22Rv1 (cell line): ENCODE data around the gene RAD50.

Experiments used
- H3K27ac ChIP-seq: fragments of 450-650 bp; 2 replicates; pipeline ENCODE4 v1.5.1; 2017
- ZFX ChIP-seq: fragments of 450-650 bp; IDR thresholded peaks from 2 replicates; pipeline ENCODE4 v1.6.1; 2017; ENCODE audit warnings: antibody characterized with exemption, borderline replicate concordance
- TF ChIP-seq, protein P1 (sequence below): fragments of 450-650 bp; IDR thresholded peaks from 2 replicates; pipeline ENCODE4 v1.5.1; 2017; ENCODE audit warnings: mild to moderate bottlenecking

The RAD50 gene

DNA sequence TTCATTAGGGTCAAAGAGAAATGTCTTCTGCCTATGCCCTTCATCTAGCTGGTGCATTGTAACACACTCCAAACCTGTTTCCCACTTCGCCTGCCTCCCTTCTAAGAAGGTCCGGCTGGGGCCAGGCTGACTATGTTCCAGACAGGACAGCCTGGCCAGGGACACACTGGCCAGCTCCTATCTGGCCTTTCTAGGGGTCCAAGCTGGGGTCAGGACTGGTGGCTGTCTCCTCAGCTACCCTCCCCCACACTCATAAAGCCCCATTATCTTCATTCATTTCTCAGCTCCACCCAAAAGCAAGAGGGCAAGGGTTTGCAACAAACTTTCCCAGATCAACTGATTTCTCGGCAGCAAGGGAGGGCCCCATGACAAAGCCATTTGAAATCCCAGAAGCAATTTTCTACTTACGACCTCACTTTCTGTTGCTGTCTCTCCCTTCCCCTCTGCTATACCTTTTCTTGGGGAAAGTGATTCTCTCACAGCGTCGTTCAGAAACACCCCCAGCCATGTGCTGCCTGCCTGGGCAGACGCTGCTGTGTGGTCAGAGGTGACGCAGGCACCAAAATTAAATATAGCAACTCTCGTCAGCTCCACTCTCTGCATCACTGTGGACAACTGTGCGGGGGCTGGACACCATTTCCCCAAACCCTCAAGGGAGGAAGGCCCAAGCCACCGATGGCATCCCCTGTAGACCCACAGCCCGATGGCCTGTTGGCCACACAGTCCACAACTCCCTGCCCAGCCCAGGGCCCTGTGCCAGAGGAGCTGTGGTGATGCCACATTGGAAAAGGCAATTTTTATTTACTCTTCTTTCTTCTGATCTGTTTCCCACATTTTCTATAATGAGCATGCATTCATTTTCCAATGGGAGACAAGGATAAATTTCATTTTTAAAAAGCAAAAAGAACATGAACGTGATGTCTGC lies 107.3 kb downstream of the RAD50 start:
- no peak overlapping the region for H3K27ac ChIP-seq
- TF ChIP-seq, protein P1, sequence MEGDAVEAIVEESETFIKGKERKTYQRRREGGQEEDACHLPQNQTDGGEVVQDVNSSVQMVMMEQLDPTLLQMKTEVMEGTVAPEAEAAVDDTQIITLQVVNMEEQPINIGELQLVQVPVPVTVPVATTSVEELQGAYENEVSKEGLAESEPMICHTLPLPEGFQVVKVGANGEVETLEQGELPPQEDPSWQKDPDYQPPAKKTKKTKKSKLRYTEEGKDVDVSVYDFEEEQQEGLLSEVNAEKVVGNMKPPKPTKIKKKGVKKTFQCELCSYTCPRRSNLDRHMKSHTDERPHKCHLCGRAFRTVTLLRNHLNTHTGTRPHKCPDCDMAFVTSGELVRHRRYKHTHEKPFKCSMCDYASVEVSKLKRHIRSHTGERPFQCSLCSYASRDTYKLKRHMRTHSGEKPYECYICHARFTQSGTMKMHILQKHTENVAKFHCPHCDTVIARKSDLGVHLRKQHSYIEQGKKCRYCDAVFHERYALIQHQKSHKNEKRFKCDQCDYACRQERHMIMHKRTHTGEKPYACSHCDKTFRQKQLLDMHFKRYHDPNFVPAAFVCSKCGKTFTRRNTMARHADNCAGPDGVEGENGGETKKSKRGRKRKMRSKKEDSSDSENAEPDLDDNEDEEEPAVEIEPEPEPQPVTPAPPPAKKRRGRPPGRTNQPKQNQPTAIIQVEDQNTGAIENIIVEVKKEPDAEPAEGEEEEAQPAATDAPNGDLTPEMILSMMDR, result no peak

DNA sequence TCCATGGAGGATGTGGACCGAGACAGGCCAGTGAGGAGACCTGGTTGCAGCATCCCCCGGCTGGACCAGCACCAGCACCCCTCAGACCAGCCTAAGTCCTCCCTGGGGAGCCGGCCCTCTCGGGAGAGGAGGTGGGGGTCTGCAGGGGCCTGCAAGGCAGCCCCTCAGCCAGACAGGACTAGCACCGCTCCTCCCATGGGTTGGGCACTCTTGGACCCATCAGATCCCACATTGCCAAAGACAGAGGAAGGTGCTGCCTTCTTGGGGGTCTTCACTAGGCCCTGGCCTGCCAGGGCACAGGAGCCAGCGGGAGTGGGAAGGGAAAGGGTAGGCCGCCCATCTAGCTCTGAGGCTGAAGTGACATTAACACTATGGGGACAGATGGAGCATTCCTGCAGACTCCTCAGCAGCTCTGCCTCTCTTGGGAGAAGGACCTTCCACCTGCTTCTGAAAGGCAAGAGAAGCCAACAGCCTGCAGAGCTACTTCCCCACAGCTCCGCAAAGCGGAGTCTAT lies 108.0 kb downstream of the RAD50 start:
- no peak overlapping the region for H3K27ac ChIP-seq
- no peak for TF ChIP-seq ZFX
- TF ChIP-seq, protein P1, result no peak

DNA sequence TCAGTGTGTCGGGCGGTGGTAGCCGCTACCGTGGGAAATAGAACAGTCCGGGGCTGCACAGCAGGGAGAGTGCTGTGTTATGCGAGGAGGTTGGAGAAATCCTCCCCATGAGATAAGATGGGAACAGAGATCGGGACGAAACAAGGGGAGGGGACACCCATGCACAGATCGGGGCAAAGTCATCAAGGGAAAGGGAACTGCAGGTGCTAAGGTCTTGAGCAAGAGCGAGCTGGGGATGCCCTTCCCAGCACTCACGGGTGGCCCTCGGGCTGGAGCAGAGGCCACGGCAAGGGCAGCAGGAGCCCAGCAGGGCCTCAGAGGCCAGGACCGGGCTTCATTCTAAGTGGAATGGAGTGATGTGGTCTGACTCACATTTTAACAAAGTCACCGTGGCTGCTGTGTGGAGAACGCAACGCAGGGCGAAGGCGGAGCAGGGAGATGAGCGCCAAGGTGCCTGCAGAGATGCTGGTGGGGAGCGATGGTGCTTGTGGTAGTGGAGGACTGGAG lies 108.8 kb downstream of the RAD50 start:
- TF ChIP-seq, protein P1, result no peak
- TF ChIP-seq ZFX, result no peak
- H3K27ac ChIP-seq, result no peak overlapping the region

DNA sequence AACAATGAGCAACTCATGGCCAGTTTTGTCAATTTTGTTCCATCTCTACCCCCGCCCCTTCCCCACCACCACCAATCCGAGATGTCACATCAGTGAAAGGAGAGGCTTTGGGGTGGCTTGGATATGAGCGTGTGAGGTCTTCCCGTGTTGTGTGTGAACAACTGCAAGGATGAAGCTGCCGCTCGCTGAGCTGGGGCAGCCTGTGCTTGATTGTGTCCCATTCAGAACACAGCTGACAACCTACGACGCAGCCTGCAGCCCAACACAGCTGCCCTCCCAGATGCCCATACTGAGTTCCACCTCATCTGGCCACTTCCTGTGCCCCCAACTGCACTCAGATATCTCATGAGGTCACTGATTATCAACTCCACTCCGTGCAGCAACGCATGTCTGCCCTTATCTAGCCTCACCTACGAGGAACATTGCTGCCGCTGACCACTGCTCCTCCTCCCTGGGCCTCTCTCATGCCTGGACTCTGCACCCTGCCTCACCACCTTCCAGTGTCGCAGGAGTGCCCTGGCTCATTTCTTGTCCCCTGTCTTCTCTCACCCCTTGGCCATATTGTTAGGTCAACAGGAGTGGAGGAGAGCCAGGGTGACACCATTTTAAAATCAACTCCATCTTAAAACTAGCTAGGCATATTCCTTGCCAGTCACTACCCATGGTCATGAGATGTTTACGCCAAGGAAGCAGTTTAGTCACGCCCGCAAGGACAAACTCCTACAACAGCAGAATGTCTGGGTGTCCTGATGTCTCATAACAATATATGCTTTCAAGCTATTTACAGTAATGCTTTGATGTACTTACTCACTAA lies 109.7 kb downstream of the RAD50 start:
- H3K27ac ChIP-seq, result no peak overlapping the region
- TF ChIP-seq, protein P1, result no peak
- no peak for TF ChIP-seq ZFX

DNA sequence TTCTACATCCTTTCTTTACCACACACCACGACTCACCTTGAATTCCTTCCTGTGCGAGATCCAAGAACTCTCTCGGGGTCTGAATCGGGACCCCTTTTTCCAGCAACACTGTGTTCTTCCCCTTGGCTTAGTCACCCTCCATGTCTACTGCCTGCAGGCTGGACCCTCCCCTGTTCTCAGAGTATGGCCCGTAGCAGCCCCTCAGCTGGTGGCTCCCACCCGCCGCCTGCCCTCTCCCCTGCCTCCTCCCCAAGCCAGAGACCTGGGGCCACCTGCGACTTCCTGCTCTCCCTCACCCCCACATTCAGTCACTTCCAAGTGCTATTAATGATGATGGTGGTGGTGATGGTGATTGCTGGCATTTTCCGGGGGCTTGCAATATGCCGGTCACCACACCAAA lies 110.5 kb downstream of the RAD50 start:
- H3K27ac ChIP-seq, result no peak overlapping the region
- no peak for TF ChIP-seq ZFX
- TF ChIP-seq, protein P1, result no peak

DNA sequence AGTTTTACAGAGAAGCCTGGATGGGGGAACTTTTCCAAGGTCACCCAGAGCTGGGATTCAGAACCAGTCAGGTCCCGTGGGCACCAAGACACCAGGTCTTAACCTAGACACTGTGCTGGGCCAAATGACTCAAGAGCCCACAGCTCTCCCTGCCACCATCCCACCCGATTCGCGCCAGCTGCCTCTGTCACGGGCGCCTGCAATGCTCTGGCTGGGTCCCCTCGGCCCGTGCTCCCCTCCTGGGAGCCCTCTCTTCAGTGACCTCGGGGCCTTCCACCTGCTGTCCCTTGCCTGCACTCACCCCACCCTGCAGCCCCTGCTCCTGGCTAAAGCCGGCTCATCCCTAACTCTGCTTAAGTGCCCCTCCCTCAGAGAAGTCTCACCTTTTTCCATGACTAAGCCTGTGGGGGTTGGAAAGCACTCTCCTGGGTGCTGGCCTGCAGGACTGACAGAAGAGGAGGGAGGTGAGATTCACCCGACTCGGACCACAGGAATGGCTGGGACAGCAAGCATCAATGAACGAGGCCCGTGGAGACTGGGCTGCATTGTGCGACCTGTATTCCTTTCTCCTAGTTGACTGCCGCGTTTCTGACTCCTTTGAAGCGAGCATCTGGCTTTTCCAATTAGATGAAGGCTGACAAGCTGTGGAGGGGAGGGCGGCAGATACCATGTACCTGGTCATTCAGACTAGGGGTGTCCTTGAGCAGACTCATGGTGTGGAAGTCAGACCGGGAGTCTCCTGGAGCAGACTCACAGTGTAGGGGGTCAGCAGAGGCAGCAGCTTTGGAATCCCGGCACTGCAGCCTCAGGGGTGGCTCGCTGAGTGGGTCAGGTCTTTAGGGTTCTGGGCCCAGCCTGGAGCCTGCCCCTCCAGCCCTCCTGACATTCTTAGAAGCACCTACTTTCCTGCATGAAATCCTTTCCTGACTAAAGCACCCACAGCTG lies 111.3 kb downstream of the RAD50 start:
- TF ChIP-seq ZFX, result no peak
- TF ChIP-seq, protein P1, result no peak

More for the DNA sequence above, 111.3 kb downstream of the RAD50 start:
- no peak overlapping the region for H3K27ac ChIP-seq
